Gastrocnemius medialis (tissue), 4 donors: ENCODE results near the gene JPT1.

Experiments used
- CTCF ChIP-seq, 5 experiments: fragments of 450-650 bp in 3 of 5; fragments of 200-600 bp in 2 of 5; sonication (generic) in 2 of 5; IDR thresholded peaks in 4 of 5; conservative IDR thresholded peaks in 1 of 5; 1 replicate in 4 of 5; 2 replicates in 1 of 5; pipeline ENCODE4 v1.5.1; 2016 to 2019; ENCODE audit warnings: antibody characterized with exemption in 5 of 5, mild to moderate bottlenecking in 3 of 5, moderate library complexity in 3 of 5
- POLR2A ChIP-seq, 2 donors: fragments of 450-650 bp; IDR thresholded peaks; one replicate each; pipeline ENCODE4 v1.6.1; 2017; ENCODE audit warnings: antibody characterized with exemption in 2 of 2, mild to moderate bottlenecking in 2 of 2, moderate library complexity in 2 of 2

GRCh38 chr17:75154195-75155106, at the start of gene JPT1:
- TF ChIP-seq POLR2A (IDR thresholded peaks at IDR 0.05) = peak; percentile 98 to 100
- TF ChIP-seq CTCF (IDR thresholded peaks at IDR 0.05 in 4 of 5, conservative IDR thresholded peaks at IDR 0.05 in 1 of 5) = peak in 2 of 5 experiments; percentile 13 to 22
